Panc1 (cell line): ENCODE data around the gene PTK7. TPM values are rescaled to one million over a fixed set of nuclear protein-coding genes. Genes with fewer than 3 reads are reported as not detected.

Experiments
- ATAC-seq: fragments of 200-7000 bp; cut with Tn5 transposase; 2 replicates; pipeline ENCODE4 v1.9.1; 2020; ENCODE audit warnings: mild to moderate bottlenecking, moderate library complexity
- BruUV-seq: library from RNA; stranded (reverse); fragments of 400-500 nt; replicated peaks from 2 replicates; lab custom pipeline; 2021; lab: Mats Ljungman, UMichigan
- CTCF ChIA-PET: fragments of 300-600 bp; sonication (Branson Sonifier 250); formaldehyde crosslinking; loops from one replicate; lab custom pipeline; 2022; ENCODE audit warnings: antibody characterized with exemption; lab: Charles Lee
- POLR2A ChIA-PET: fragments of 300-600 bp; sonication (Branson Sonifier 250); formaldehyde crosslinking; loops from one replicate; lab custom pipeline; 2022; ENCODE audit warnings: antibody characterized with exemption; lab: Charles Lee
- DNase-seq: peaks from one replicate; pipeline ENCODE4 v3.0.0-alpha.2; 2010; ENCODE audit warnings: low read depth, low spot score
- H3K27ac ChIP-seq: 2 replicates; pipeline ENCODE4 v1.5.1; 2011; ENCODE audit warnings: mild to moderate bottlenecking, low read length, inconsistent platforms
- H3K27me3 ChIP-seq: fragments of 200-500 bp; sonication (Bioruptor generic); 2 replicates; pipeline ENCODE4 v1.6.0; 2014; ENCODE audit warnings: low read length, inconsistent platforms; ENCODE audit not compliant: control insufficient read depth, insufficient read depth
- H3K36me3 ChIP-seq: fragments of 200-500 bp; sonication (Bioruptor generic); 2 replicates; pipeline ENCODE4 v1.5.1; 2014; ENCODE audit warnings: inconsistent platforms, mild to moderate bottlenecking, low read length, moderate library complexity; ENCODE audit not compliant: control insufficient read depth, insufficient read depth
- H3K4me1 ChIP-seq: 2 replicates; pipeline ENCODE4 v1.5.1; 2011; ENCODE audit warnings: inconsistent platforms, mild to moderate bottlenecking, low read length, moderate library complexity; ENCODE audit not compliant: control insufficient read depth, insufficient read depth
- H3K4me3 ChIP-seq, 2 experiments: 2 replicates each; pipeline ENCODE4 v1.5.1; 2011 to 2012; ENCODE audit warnings: low read depth in 2 of 2, low read length in 2 of 2, mild to moderate bottlenecking in 2 of 2, inconsistent platforms in 1 of 2, moderate library complexity in 1 of 2
- H3K9me3 ChIP-seq: fragments of 200-500 bp; sonication (Bioruptor generic); 2 replicates; pipeline ENCODE4 v1.5.1; 2014; ENCODE audit warnings: low read depth, mild to moderate bottlenecking, inconsistent platforms, low read length, moderate library complexity; ENCODE audit not compliant: control insufficient read depth, insufficient read depth
- POLR2AphosphoS5 ChIP-seq: IDR thresholded peaks from 2 replicates; pipeline ENCODE4 v1.6.1; 2012; ENCODE audit warnings: mild to moderate bottlenecking, low read depth, low read length, moderate library complexity
- SIN3A ChIP-seq: IDR thresholded peaks from 2 replicates; pipeline ENCODE4 v1.6.1; 2012; ENCODE audit warnings: low read depth, mild to moderate bottlenecking, low read length, moderate library complexity, borderline replicate concordance; ENCODE audit not compliant: insufficient read depth
- TCF7L2 ChIP-seq: IDR thresholded peaks from 2 replicates; pipeline ENCODE4 v1.6.1; 2011; ENCODE audit warnings: mild to moderate bottlenecking, low read depth, low read length, inconsistent platforms
- in situ Hi-C: cut with HindIII; loops from 2 replicates; pipeline ENCODE4 v1.10.0; 2016; ENCODE audit warnings: low sequenced_read_pairs, low pct_unique_long_range_greater_than_20kb
- intact Hi-C: fragments of 100-400 bp; cut with micrococcal nuclease; formaldehyde crosslinking; loops from one replicate; pipeline ENCODE4 v1.10.0; 2022; ENCODE audit not compliant: unreplicated experiment
- total RNA-seq: library from RNA; stranded (reverse); gene quantifications from one replicate; pipeline ENCODE4 v1.2.1, GENCODE V29; 2021; ENCODE audit not compliant: unreplicated experiment
- TF ChIP-seq, protein P1 (sequence below): fragments of 450-650 bp; IDR thresholded peaks from 2 replicates; pipeline ENCODE4 v1.5.1; 2017; ENCODE audit warnings: mild to moderate bottlenecking
- TF ChIP-seq, protein P2 (sequence below), 2 experiments: IDR thresholded peaks; 2 replicates each; pipeline ENCODE4 v1.6.1; 2011 to 2012; ENCODE audit warnings: low read depth in 2 of 2, control low read depth in 1 of 2, low read length in 1 of 2, mild to moderate bottlenecking in 1 of 2, moderate library complexity in 1 of 2; ENCODE audit not compliant: insufficient read depth in 1 of 2

PTK7 gene
- total RNA-seq, 1 experiment from 2014 or later = 240 TPM

DNA sequence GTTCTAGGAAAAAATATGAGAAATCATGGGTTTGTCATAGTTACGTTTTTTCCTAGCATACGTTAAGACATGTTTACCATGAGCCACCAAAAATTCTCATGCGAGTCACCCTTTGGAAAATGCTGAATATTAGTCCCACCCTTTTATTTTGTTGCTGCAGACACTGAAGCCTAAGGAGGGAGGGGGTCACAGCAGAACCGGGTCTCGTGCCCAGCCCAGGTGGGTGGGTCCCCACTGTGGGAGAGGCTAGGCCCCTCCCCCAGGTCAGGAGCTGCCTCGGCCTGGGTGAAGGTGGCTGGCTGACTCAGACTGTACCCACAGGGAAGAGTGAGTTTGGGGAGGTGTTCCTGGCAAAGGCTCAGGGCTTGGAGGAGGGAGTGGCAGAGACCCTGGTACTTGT, 68.8 kb downstream of the PTK7 start:
- Histone ChIP-seq H3K9me3 (no peaks in the 10 kb centered on the region), H3K27ac (no peak overlapping the region), H3K36me3 (no peaks in the 10 kb centered on the region), H3K4me1 (peaks cover 19% of the 10 kb centered on the region), H3K27me3 (no peaks in the 10 kb centered on the region), H3K4me3 (no peak overlapping the region)
- DNase-seq (no peak), ATAC-seq (no peak)
- POLR2A ChIA-PET = no interaction called here
- CTCF ChIA-PET = no interaction called here
- BruUV-seq = no TSS peak
- in situ Hi-C loops (no loop called here), intact Hi-C loops (loop anchor here (5.0 to 10.0 kb wide), 3 partner anchors 68 to 400 kb away; partner anchors contain the start of genes PTK7 and TBCC)
- TF ChIP-seq SIN3A = no peak
- no peak for TF ChIP-seq POLR2AphosphoS5
- TF ChIP-seq, protein P1, sequence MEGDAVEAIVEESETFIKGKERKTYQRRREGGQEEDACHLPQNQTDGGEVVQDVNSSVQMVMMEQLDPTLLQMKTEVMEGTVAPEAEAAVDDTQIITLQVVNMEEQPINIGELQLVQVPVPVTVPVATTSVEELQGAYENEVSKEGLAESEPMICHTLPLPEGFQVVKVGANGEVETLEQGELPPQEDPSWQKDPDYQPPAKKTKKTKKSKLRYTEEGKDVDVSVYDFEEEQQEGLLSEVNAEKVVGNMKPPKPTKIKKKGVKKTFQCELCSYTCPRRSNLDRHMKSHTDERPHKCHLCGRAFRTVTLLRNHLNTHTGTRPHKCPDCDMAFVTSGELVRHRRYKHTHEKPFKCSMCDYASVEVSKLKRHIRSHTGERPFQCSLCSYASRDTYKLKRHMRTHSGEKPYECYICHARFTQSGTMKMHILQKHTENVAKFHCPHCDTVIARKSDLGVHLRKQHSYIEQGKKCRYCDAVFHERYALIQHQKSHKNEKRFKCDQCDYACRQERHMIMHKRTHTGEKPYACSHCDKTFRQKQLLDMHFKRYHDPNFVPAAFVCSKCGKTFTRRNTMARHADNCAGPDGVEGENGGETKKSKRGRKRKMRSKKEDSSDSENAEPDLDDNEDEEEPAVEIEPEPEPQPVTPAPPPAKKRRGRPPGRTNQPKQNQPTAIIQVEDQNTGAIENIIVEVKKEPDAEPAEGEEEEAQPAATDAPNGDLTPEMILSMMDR = no peak
- TF ChIP-seq, protein P2, sequence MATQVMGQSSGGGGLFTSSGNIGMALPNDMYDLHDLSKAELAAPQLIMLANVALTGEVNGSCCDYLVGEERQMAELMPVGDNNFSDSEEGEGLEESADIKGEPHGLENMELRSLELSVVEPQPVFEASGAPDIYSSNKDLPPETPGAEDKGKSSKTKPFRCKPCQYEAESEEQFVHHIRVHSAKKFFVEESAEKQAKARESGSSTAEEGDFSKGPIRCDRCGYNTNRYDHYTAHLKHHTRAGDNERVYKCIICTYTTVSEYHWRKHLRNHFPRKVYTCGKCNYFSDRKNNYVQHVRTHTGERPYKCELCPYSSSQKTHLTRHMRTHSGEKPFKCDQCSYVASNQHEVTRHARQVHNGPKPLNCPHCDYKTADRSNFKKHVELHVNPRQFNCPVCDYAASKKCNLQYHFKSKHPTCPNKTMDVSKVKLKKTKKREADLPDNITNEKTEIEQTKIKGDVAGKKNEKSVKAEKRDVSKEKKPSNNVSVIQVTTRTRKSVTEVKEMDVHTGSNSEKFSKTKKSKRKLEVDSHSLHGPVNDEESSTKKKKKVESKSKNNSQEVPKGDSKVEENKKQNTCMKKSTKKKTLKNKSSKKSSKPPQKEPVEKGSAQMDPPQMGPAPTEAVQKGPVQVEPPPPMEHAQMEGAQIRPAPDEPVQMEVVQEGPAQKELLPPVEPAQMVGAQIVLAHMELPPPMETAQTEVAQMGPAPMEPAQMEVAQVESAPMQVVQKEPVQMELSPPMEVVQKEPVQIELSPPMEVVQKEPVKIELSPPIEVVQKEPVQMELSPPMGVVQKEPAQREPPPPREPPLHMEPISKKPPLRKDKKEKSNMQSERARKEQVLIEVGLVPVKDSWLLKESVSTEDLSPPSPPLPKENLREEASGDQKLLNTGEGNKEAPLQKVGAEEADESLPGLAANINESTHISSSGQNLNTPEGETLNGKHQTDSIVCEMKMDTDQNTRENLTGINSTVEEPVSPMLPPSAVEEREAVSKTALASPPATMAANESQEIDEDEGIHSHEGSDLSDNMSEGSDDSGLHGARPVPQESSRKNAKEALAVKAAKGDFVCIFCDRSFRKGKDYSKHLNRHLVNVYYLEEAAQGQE (IDR thresholded peaks at IDR 0.05; ENCODE audit: insufficient read depth in 1 of 2, low read depth in 2 of 2, low read length in 1 of 2) = no peak
- no peak for TF ChIP-seq TCF7L2

DNA sequence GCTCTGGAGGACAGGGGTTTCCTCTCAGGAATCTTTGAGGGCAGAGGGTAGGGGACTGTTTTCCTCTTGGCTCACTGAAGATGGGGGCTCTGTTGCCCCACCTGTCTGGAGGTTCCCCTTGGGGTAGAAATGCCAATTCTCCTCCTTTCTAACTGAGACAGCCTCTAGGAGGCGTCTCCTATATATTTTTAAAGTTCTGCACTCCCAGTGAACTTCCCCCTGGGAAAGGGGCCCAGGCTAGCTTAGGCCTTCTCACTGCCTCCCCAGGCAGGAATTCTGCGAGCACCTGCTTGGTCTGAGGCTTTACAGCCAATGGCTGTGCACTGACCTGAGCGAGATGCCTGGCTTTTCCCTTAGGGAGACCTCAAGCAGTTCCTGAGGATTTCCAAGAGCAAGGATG, 70.1 kb downstream of the PTK7 start:
- H3K4me3 ChIP-seq = no peak overlapping the region
- H3K27me3 ChIP-seq = no peaks in the 10 kb centered on the region
- POLR2A ChIA-PET = interaction anchor here (0.6 kb wide), 1 partner anchor 1033 kb away, joined by 9 read pairs; no protein-coding TSS in a partner anchor
- H3K36me3 ChIP-seq = no peaks in the 10 kb centered on the region
- BruUV-seq = no TSS peak
- ATAC-seq = no peak
- TF ChIP-seq TCF7L2 (no peak), POLR2AphosphoS5 (no peak), SIN3A (no peak)
- TF ChIP-seq, protein P1 = no peak
- TF ChIP-seq, protein P2 (IDR thresholded peaks at IDR 0.05; ENCODE audit: insufficient read depth in 1 of 2, low read depth in 2 of 2, low read length in 1 of 2) = no peak
- peaks cover 19% of the 10 kb centered on the region for H3K4me1 ChIP-seq
- DNase-seq = no peak
- CTCF ChIA-PET = interaction anchor here (0.7 kb wide), 1 partner anchor 11 kb away, joined by 3 read pairs; no protein-coding TSS in a partner anchor
- no peak overlapping the region for H3K27ac ChIP-seq
- intact Hi-C loops (loop anchor here (10.0 kb wide), 2 partner anchors 241 to 401 kb away; partner anchors contain the start of gene TBCC), in situ Hi-C loops (no loop called here)
- H3K9me3 ChIP-seq = no peaks in the 10 kb centered on the region
